HepG2 (cell line): ENCODE results near the gene MMP25. TPM values are rescaled to one million over a fixed set of nuclear protein-coding genes. Genes with fewer than 3 reads are reported as not detected.

Source experiments
- DRAP1 ChIP-seq: IDR thresholded peaks from 2 replicates; pipeline ENCODE4 v1.6.1; 2016; ENCODE audit warnings: missing genetic modification reagents, missing compliant biosample characterization
- EED ChIP-seq: sonication (generic); formaldehyde crosslinking; IDR thresholded peaks from 2 replicates; pipeline ENCODE4 v1.5.0; 2020; ENCODE audit warnings: mild to moderate bottlenecking, missing genetic modification reagents
- FIP1L1 ChIP-seq: fragments of 200-400 bp; formaldehyde crosslinking; IDR thresholded peaks from 2 replicates; pipeline ENCODE4 v1.6.1; 2018; ENCODE audit warnings: low read depth, mild to moderate bottlenecking, low read length, moderate library complexity, borderline replicate concordance; ENCODE audit not compliant: insufficient read depth
- MAFF ChIP-seq: IDR thresholded peaks from 2 replicates; pipeline ENCODE4 v1.6.1; 2011; ENCODE audit warnings: low read depth, low read length, improper control_type of control experiment
- NONO ChIP-seq, 2 experiments: fragments of 450-650 bp in 1 of 2; sonication (generic) in 1 of 2; formaldehyde crosslinking in 1 of 2; IDR thresholded peaks in 1 of 2; conservative IDR thresholded peaks in 1 of 2; 2 replicates each; pipeline versions ENCODE4 v1.6.1 to v1.8.0; 2017 to 2022; ENCODE audit warnings: mild to moderate bottlenecking in 1 of 2, missing genetic modification reagents in 1 of 2, moderate library complexity in 1 of 2
- NRL ChIP-seq: sonication (generic); formaldehyde crosslinking; IDR thresholded peaks from 2 replicates; pipeline ENCODE4 v1.5.0; 2020; ENCODE audit warnings: missing genetic modification reagents, mild to moderate bottlenecking, moderate library complexity, borderline replicate concordance
- SALL1 ChIP-seq: sonication (generic); formaldehyde crosslinking; IDR thresholded peaks from 2 replicates; pipeline ENCODE4 v1.8.0; 2022; ENCODE audit warnings: mild to moderate bottlenecking, missing genetic modification reagents
- SP5 ChIP-seq: IDR thresholded peaks from 2 replicates; pipeline ENCODE4 v1.6.1; 2016; ENCODE audit warnings: low read depth, borderline replicate concordance
- TCF7L2 ChIP-seq: IDR thresholded peaks from 2 replicates; pipeline ENCODE4 v1.6.1; 2011; ENCODE audit warnings: mild to moderate bottlenecking, low read depth, low read length, moderate library complexity
- TEF ChIP-seq: sonication (generic); formaldehyde crosslinking; IDR thresholded peaks from 2 replicates; pipeline ENCODE4 v1.5.0; 2020; ENCODE audit warnings: missing genetic modification reagents
- ZNF225 ChIP-seq: sonication (generic); formaldehyde crosslinking; IDR thresholded peaks from 2 replicates; pipeline ENCODE4 v1.4.0; 2020; ENCODE audit warnings: mild to moderate bottlenecking, missing genetic modification reagents
- ZNF563 ChIP-seq: sonication (generic); formaldehyde crosslinking; IDR thresholded peaks from 2 replicates; pipeline ENCODE4 v1.8.0; 2022; ENCODE audit warnings: mild to moderate bottlenecking, moderate library complexity, missing genetic modification reagents
- ZNF615 ChIP-seq: sonication (generic); formaldehyde crosslinking; IDR thresholded peaks from 2 replicates; pipeline ENCODE4 v1.5.0; 2020; ENCODE audit warnings: mild to moderate bottlenecking, missing genetic modification reagents, borderline replicate concordance
- polyA plus RNA-seq, 8 experiments: library from polyadenylated mRNA; depleted of rRNA in 3 of 8; stranded (reverse) in 7 of 8; unstranded in 1 of 8; fragments of >200 nt; fragmentation: Illumina TruSeq in 4 of 8; extraction: Trizol in 4 of 8; gene quantifications; 2 replicates each; pipeline versions ENCODE4 v1.2.1 to v1.2.3, GENCODE V29; 2011 to 2016; ENCODE audit warnings: low read depth in 4 of 8, missing spikeins in 1 of 8, mixed read lengths in 1 of 8; ENCODE audit not compliant: insufficient read depth in 1 of 8
- total RNA-seq, 5 experiments: library from RNA; depleted of rRNA; stranded (reverse); fragments of >200 nt; fragmentation: Illumina TruSeq; extraction: Trizol; gene quantifications; 2 replicates each; pipeline ENCODE4 v1.2.3, GENCODE V29; 2016; ENCODE audit warnings: low read depth in 1 of 5
- TF ChIP-seq, protein P1 (sequence below): sonication (generic); formaldehyde crosslinking; IDR thresholded peaks from 2 replicates; pipeline ENCODE4 v1.8.0; 2022; ENCODE audit warnings: missing genetic modification reagents, mild to moderate bottlenecking, borderline replicate concordance
- TF ChIP-seq, protein P2 (sequence below): sonication (generic); formaldehyde crosslinking; IDR thresholded peaks from 2 replicates; pipeline ENCODE4 v1.4.0; 2020; ENCODE audit warnings: missing genetic modification reagents, borderline replicate concordance

The MMP25 gene
- total and polyA plus RNA-seq, 2 of the 13 experiments (the other 11 are each of a cell fraction or from before 2014, with no cell fraction given), result 0.04 to 0.08 TPM

GRCh38 chr16:3099732-3100499, 53.6 kb downstream of the MMP25 start (continued):
- TF ChIP-seq NONO (IDR thresholded peaks at IDR 0.05), result no peak
- no peak for TF ChIP-seq NONO (CRISPR knock-in tag; conservative IDR thresholded peaks at IDR 0.05)
- TF ChIP-seq, protein P1, sequence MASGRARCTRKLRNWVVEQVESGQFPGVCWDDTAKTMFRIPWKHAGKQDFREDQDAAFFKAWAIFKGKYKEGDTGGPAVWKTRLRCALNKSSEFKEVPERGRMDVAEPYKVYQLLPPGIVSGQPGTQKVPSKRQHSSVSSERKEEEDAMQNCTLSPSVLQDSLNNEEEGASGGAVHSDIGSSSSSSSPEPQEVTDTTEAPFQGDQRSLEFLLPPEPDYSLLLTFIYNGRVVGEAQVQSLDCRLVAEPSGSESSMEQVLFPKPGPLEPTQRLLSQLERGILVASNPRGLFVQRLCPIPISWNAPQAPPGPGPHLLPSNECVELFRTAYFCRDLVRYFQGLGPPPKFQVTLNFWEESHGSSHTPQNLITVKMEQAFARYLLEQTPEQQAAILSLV, result 0 out of 2 replicates have a peak, but pooled peaks have one; percentile 27
- TF ChIP-seq, protein P2, sequence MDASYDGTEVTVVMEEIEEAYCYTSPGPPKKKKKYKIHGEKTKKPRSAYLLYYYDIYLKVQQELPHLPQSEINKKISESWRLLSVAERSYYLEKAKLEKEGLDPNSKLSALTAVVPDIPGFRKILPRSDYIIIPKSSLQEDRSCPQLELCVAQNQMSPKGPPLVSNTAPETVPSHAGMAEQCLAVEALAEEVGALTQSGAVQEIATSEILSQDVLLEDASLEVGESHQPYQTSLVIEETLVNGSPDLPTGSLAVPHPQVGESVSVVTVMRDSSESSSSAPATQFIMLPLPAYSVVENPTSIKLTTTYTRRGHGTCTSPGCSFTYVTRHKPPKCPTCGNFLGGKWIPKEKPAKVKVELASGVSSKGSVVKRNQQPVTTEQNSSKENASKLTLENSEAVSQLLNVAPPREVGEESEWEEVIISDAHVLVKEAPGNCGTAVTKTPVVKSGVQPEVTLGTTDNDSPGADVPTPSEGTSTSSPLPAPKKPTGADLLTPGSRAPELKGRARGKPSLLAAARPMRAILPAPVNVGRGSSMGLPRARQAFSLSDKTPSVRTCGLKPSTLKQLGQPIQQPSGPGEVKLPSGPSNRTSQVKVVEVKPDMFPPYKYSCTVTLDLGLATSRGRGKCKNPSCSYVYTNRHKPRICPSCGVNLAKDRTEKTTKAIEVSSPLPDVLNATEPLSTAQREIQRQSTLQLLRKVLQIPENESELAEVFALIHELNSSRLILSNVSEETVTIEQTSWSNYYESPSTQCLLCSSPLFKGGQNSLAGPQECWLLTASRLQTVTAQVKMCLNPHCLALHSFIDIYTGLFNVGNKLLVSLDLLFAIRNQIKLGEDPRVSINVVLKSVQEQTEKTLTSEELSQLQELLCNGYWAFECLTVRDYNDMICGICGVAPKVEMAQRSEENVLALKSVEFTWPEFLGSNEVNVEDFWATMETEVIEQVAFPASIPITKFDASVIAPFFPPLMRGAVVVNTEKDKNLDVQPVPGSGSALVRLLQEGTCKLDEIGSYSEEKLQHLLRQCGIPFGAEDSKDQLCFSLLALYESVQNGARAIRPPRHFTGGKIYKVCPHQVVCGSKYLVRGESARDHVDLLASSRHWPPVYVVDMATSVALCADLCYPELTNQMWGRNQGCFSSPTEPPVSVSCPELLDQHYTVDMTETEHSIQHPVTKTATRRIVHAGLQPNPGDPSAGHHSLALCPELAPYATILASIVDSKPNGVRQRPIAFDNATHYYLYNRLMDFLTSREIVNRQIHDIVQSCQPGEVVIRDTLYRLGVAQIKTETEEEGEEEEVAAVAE (CRISPR knock-in tag), result no peak
- no peak for TF ChIP-seq FIP1L1
- TF ChIP-seq SP5 (CRISPR knock-in tag), result peak; percentile 67; the same call in 1 of the 2 replicates
- TF ChIP-seq MAFF, result no peak
- 0 out of 2 replicates have a peak, but pooled peaks have one; percentile 32 for TF ChIP-seq ZNF225
- 0 out of 2 replicates have a peak, but pooled peaks have one; percentile 17 for TF ChIP-seq SALL1 (CRISPR knock-in tag)
- no peak for TF ChIP-seq ZNF563 (CRISPR knock-in tag)
- TF ChIP-seq EED (CRISPR knock-in tag), result 0 out of 2 replicates have a peak, but pooled peaks have one; percentile 27
- TF ChIP-seq DRAP1 (CRISPR knock-in tag), result peak; percentile 62
- TF ChIP-seq TEF (CRISPR knock-in tag), result no peak
- peak; percentile 66; the same call in 1 of the 2 replicates for TF ChIP-seq NRL (CRISPR knock-in tag)
- no peak for TF ChIP-seq TCF7L2
- no peak for TF ChIP-seq ZNF615
